ENCODE data around the gene RPS4Y1. TPM values are rescaled to one million over a fixed set of nuclear protein-coding genes. Genes with fewer than 3 reads are reported as not detected.

The RPS4Y1 gene
- total and polyA plus RNA-seq, 2 of the 8 experiments (the other 6 are each of a cell fraction or from before 2014, with no cell fraction given), result 259 to 790 TPM

- H2AFZ ChIP-seq (ENCODE audit: low read length), result no peak overlapping the region
- H4K8ac ChIP-seq (ENCODE audit: extremely low read depth, insufficient read depth, low read length), result no peak overlapping the region
- H3K23ac ChIP-seq (ENCODE audit: insufficient read length), result no peak overlapping the region
- 86% methylated on average over 2 of the region's 3 CpGs; no CpG with 5 or more reads in 1 of the 2 experiments for WGBS, 2 experiments (ENCODE audit: extremely low coverage in 1 of 2, insufficient coverage in 1 of 2, insufficient read length in 1 of 2, insufficient replicate concordance in 2 of 2, low coverage in 1 of 2, low lambda C conversion rate in 2 of 2, missing lambda C conversion rate in 1 of 2)
- H4K5ac ChIP-seq (ENCODE audit: insufficient read length, low read depth, low read length), result no peak overlapping the region
- DNase-seq (ENCODE audit: low read depth in 1 of 2, low spot score in 2 of 2), result peak in 1 of 2 experiments; percentile 15
- no peak overlapping the region for H2BK20ac ChIP-seq (ENCODE audit: low read length)
- no peaks in the 10 kb centered on the region for H3K23me2 ChIP-seq (ENCODE audit: low read depth, low read length)
- no peak overlapping the region for H3K14ac ChIP-seq (ENCODE audit: insufficient read length)
- no peak overlapping the region for H2BK5ac ChIP-seq (ENCODE audit: low read depth, low read length)
- TF ChIP-seq GABPA (IDR thresholded peaks at IDR 0.05; ENCODE audit: borderline replicate concordance, insufficient read depth, low read length), result no peak
- TF ChIP-seq JUN (IDR thresholded peaks at IDR 0.05; ENCODE audit: low read depth, low read length), result no peak
- TF ChIP-seq EGR1 (IDR thresholded peaks at IDR 0.05; ENCODE audit: borderline replicate concordance, low read depth, low read length), result no peak
- no peak for TF ChIP-seq ATF2 (IDR thresholded peaks at IDR 0.05; ENCODE audit: low read length)
- no peak for TF ChIP-seq GTF2F1 (IDR thresholded peaks at IDR 0.05; ENCODE audit: borderline replicate concordance, low read depth, low read length)
- no peak for TF ChIP-seq CBX5 (IDR thresholded peaks at IDR 0.05; ENCODE audit: low read depth, low read length)
- no peaks in the 10 kb centered on the region for H3K9me3 ChIP-seq (ENCODE audit: insufficient read depth in 2 of 2, low read depth in 1 of 2, low read length in 1 of 2)
- peaks cover 0 to 2% (median 0%) of the 10 kb centered on the region in 4 experiments; a peak in 2 of 7 replicates for H3K4me1 ChIP-seq (replicated peaks in 1 of 4; ENCODE audit: control insufficient read depth in 3 of 4, insufficient read depth in 4 of 4, low read length in 3 of 4)
- H2BK12ac ChIP-seq (ENCODE audit: low read depth, low read length), result no peak overlapping the region
- H2BK15ac ChIP-seq (ENCODE audit: low read length), result no peak overlapping the region
- no peak overlapping the region for H4K91ac ChIP-seq (replicated peaks; ENCODE audit: insufficient read length, low read length)
- ChIA-PET POLR2A (ENCODE audit: partially characterized antibody) (no interaction called here), CTCF (ENCODE audit: partially characterized antibody) (no interaction called here)
- H3K4ac ChIP-seq (replicated peaks; ENCODE audit: insufficient read length, low read depth, low read length), result no peak overlapping the region
- no peaks in the 10 kb centered on the region for H3K79me2 ChIP-seq (ENCODE audit: control insufficient read depth in 1 of 2, insufficient read depth in 2 of 2, low read length in 2 of 2)
- H4K20me1 ChIP-seq (replicated peaks in 1 of 2; ENCODE audit: control insufficient read depth in 1 of 2, insufficient read depth in 2 of 2, low read length in 2 of 2), result no peaks in the 10 kb centered on the region
- H2BK120ac ChIP-seq (replicated peaks; ENCODE audit: low read depth, low read length), result no peak overlapping the region
- no peak overlapping the region for H3K18ac ChIP-seq (ENCODE audit: extremely low read depth, low read length)
- no peak for FAIRE-seq
- H3K4me2 ChIP-seq (ENCODE audit: insufficient read depth in 1 of 2, low read depth in 2 of 2, low read length in 2 of 2), result no peak overlapping the region; a peak in 1 of 4 replicates
- H3K36me3 ChIP-seq (ENCODE audit: control insufficient read depth in 2 of 4, insufficient read depth in 4 of 4, low read length in 3 of 4), result no peaks in the 10 kb centered on the region
- no peak overlapping the region for H3K27ac ChIP-seq (ENCODE audit: low read depth, low read length)
- no peaks in the 10 kb centered on the region for H3K79me1 ChIP-seq (ENCODE audit: low read depth, low read length)
- no peak overlapping the region for H3K9ac ChIP-seq (replicated peaks in 1 of 4; ENCODE audit: extremely low read depth in 1 of 4, low read depth in 3 of 4, low read length in 3 of 4)
- no peak overlapping the region for H3K56ac ChIP-seq (replicated peaks; ENCODE audit: insufficient read length, low read depth, low read length)
- no peak overlapping the region for H2AK5ac ChIP-seq (ENCODE audit: low read depth, low read length)
- no peak overlapping the region for H3K4me3 ChIP-seq (ENCODE audit: extremely low read depth in 1 of 4, insufficient read depth in 2 of 4, low read depth in 3 of 4, low read length in 4 of 4)
- H3K27me3 ChIP-seq (replicated peaks in 1 of 4; ENCODE audit: control insufficient read depth in 3 of 4, extremely low read depth in 1 of 4, insufficient read depth in 3 of 4, low read length in 3 of 4), result no peaks in the 10 kb centered on the region
Observed at GRCh38 chrY:2887955-2888354, 46.6 kb downstream of the RPS4Y1 start.

All from H1 (cell line).